Testis (tissue), 2 donors: ENCODE measurements around the gene MRPL10.

ENCODE experiments used
- CTCF ChIP-seq, 3 experiments: fragments of 450-650 bp in 2 of 3; fragments of 200-600 bp in 1 of 3; sonication (generic) in 1 of 3; IDR thresholded peaks; one replicate each; pipeline ENCODE4 v1.5.1; 2016 to 2019; ENCODE audit warnings: antibody characterized with exemption in 3 of 3, mild to moderate bottlenecking in 2 of 3, moderate library complexity in 1 of 3
- POLR2A ChIP-seq: fragments of 450-650 bp; IDR thresholded peaks from one replicate; pipeline ENCODE4 v1.6.1; 2017; ENCODE audit warnings: antibody characterized with exemption, mild to moderate bottlenecking, moderate library complexity

DNA sequence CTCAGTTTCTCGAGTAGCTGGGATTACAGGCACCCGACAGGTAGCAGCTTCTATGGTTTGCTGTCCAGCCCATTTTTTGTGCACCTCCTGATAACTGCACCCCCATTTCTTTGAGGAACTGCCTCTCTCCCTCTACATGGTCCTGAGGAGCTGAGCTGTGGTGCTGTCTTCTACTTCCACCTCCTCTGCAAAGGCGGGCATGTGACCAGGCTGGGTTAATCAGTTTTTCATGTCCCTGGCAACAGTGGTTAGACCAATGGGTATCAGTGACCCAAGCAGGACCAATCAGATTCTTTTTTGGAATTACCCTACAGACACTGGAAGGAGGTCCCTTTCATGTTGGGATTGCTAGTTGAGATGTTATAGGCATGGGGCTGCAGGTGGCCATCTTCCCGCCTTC lies 57.0 kb downstream of the MRPL10 start:
- TF ChIP-seq CTCF (IDR thresholded peaks at IDR 0.05) (no peak), POLR2A (no peak)
